Posterior vena cava (tissue), 2 donors: ENCODE measurements around the gene ENKUR. TPM values are rescaled to one million over a fixed set of nuclear protein-coding genes. Genes with fewer than 3 reads are reported as not detected.
A peak's percentile ranks its signal among the peaks of the same experiment; 100 is the strongest.
"Not testable (repeated sequence)": the region's sequence is repeated elsewhere in the genome, so short reads cannot be mapped to it uniquely, and the experiment has no call there.

Experiments
- DNase-seq: peaks from one replicate; pipeline ENCODE4 v3.0.0-alpha.2; 2020; ENCODE audit warnings: low spot score
- intact Hi-C, 2 donors: fragments of 100-400 bp; cut with DNase I; formaldehyde crosslinking; loops; one replicate each; pipeline versions ENCODE4 v1.14.1 to v1.14.2; 2022 to 2023
- total RNA-seq, 2 donors: library from RNA; stranded (reverse); fragmentation: NEBNext Ultra II Directional; extraction: Animal tissue kit (Norgen Biotek cat#: 25700); gene quantifications; one replicate each; pipeline ENCODE4 v1.2.1, GENCODE V29; 2021
- donor health status: DM: yes; HTN: yes; CAD: no.
- donor health status: DM: yes; HTN: yes; CAD: no.

Gene ENKUR
- total RNA-seq, 2 donors from 2014 or later, result not detected

GRCh38 chr10:25028711-25029110 is 12.8 kb upstream of the ENKUR start:
- DNase-seq, result no peak
- intact Hi-C loops, result no loop called here

GRCh38 chr10:25026463-25026862 is 10.5 kb upstream of the ENKUR start:
- DNase-seq, result no peak
- intact Hi-C loops, result no loop called here

DNA sequence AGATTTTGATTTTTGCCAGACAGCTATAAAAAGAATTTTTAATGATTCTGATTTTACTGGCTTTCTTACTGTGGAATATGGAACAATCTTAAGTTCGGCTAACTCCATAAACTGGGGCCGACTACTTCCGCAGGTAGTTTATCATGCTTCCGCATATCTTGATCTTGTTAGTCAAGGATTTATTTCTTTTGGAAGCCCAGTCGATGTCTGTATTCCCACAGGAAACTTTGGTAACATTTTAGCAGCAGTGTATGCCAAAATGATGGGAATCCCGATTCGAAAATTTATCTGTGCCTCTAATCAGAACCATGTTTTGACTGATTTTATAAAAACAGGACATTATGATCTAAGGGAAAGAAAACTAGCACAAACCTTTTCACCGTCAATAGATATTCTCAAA is 8.6 kb upstream of the ENKUR start:
- DNase-seq, result no peak
- intact Hi-C loops, result no loop called here

- DNase-seq, result no peak
- intact Hi-C loops, result no loop called here
Measured at GRCh38 chr10:25023278-25023677, 7.3 kb upstream of the ENKUR start.

GRCh38 chr10:25018703-25019102 is 2.7 kb upstream of the ENKUR start:
- no peak for DNase-seq
- intact Hi-C loops, result no loop called here

DNA sequence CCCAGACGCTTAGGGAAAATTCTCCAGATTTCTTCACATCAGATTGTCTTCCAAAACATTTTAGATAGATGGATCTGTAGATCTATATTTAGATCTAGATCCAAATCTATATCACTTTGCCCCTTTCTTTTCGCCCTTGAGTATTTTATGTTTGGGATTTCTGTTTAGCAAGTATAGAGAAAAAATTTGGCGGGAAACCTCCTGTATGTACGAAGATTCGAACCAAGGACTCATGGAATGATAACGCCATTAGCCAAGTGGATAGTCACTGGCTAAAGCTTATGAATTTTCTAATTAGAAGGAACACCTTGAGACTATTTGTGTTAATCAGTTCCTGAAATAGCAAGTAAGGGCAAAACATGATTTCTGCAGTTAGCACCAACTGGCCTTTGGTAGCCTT is 1.7 kb upstream of the ENKUR start:
- intact Hi-C loops, result no loop called here

GRCh38 chr10:25017154-25017590 is 1.2 kb upstream of the ENKUR start:
- intact Hi-C loops, result no loop called here
- DNase-seq, result no peak

More for the DNA sequence above, 1.7 kb upstream of the ENKUR start:
- DNase-seq, result no peak

GRCh38 chr10:25016376-25017153 is 607 bp upstream of the ENKUR start, which contains the start of gene THNSL1:
Gene THNSL1, plus strand, starts transcription at chr10:25016612. Its CDS starts 6,612 bp downstream, at chr10:25023224.
- intact Hi-C loops, result no loop called here
- peak; percentile 99 for DNase-seq

DNA sequence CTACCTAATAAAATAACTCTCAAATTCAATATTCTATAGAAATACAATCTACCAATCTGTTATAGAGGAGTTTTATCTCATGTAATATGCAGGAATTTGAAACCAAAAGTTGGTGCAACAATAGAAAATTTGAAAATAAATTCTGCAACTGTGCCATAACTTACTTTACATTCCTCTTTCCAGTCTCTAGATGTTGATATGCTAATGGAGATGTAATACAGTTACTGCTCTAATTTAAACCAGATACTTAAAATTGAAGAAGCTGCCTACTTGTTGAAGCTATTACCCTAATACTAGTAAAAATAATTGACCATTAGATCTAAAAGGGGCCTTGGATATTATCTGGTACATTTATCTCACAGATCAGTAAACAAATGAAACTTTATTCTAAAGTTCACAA is 1.4 kb downstream of the ENKUR start:
- DNase-seq, result no peak
- intact Hi-C loops, result no loop called here

GRCh38 chr10:25011591-25011990 is 4.4 kb downstream of the ENKUR start:
- intact Hi-C loops, DNase-seq: not testable (repeated sequence)

- DNase-seq, result no peak
- intact Hi-C loops, result loop anchor here (2.0 to 10.0 kb wide), 2 partner anchors 253 to 273 kb away; partner anchors contain the start of gene ARHGAP21 (in 1 of the 2)
Measured at GRCh38 chr10:24998044-24998443, 17.9 kb downstream of the ENKUR start.

GRCh38 chr10:24995072-24995471 is 20.9 kb downstream of the ENKUR start:
- no peak for DNase-seq

GRCh38 chr10:24993237-24993958 is 22.6 kb downstream of the ENKUR start:
- intact Hi-C loops, result loop anchor here (5.0 to 10.0 kb wide), 2 partner anchors 269 to 996 kb away; partner anchors contain the start of gene ARHGAP21 (in 1 of the 2)
- no peak for DNase-seq

More at GRCh38 chr10:24995072-24995471, 20.9 kb downstream of the ENKUR start:
- intact Hi-C loops, result loop anchor here in 1 of 2 donors (10.0 kb wide), 1 partner anchor 270 kb away; the partner anchor contains the start of gene ARHGAP21

- DNase-seq, result no peak
- intact Hi-C loops, result loop anchor here (5.0 to 10.0 kb wide), 2 partner anchors 268 to 995 kb away; partner anchors contain the start of gene ARHGAP21 (in 1 of the 2)
Measured at GRCh38 chr10:24992512-24993133, 23.3 kb downstream of the ENKUR start.

DNA sequence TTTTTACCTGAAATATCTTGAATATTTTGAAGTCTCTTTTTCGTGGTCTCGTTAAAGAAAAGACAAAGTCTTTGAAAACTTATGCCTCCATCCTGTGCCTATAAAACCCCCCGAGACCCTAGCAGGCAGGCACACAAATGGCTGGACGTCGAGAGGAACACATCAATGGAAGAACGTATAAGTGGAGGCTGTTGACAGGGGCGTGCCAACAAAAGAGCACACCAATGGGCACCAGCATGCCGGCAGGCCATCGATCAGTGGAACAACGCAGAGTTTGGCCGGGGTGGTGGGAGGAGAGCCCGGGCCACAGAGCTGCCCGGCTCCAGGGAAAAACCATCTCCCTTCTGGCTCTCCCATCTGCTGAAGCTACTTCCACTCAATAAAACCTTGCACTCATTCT is 24.7 kb downstream of the ENKUR start:
- intact Hi-C loops, result loop anchor here (5.0 to 10.0 kb wide), 2 partner anchors 266 to 994 kb away; partner anchors contain the start of gene ARHGAP21 (in 1 of the 2)
- no peak for DNase-seq

- no peak for DNase-seq
- intact Hi-C loops, result loop anchor here (5.0 to 10.0 kb wide), 3 partner anchors 265 to 993 kb away; partner anchors contain the start of gene ARHGAP21 (in 1 of the 2)
Measured at GRCh38 chr10:24989867-24990266, 26.1 kb downstream of the ENKUR start.

GRCh38 chr10:24988831-24989640 is 26.9 kb downstream of the ENKUR start:
- DNase-seq, result no peak
- intact Hi-C loops, result loop anchor here in 1 of 2 donors (10.0 kb wide), 1 partner anchor 344 kb away; no protein-coding TSS in a partner anchor

DNA sequence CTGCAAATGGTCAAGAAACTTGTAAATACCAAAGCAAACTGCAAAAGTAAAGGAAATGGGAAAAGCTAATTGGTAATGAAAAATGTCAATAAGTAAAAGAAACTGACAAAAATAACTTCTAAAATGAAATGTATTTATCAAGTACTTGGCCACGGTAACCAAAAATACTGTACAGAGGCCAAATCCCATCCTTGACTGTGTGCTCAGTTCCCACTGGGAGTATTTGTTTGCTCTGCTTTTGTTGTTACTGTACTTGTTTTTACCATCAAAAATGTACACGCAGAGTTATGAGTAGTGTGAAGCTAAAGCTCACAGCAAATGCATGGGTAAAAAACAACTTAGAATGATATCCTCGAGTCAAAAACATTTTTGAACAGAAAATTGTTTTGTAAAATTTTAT is 31.1 kb downstream of the ENKUR start:
- no peak for DNase-seq
- intact Hi-C loops, result loop anchor here in 1 of 2 donors (10.0 kb wide), 1 partner anchor 340 kb away; no protein-coding TSS in a partner anchor
